Measurements from ENCODE around the gene N4BP2.
A peak's percentile ranks its signal among the peaks of the same experiment; 100 is the strongest.
"Not testable (repeated sequence)": the region's sequence is repeated elsewhere in the genome, so short reads cannot be mapped to it uniquely, and the experiment has no call there.

The N4BP2 gene

GRCh38 chr4:40093400-40093799 lies 36.8 kb downstream of the N4BP2 start:
- DNase-seq, result not testable (repeated sequence)

- DNase-seq, result no peak
These were observed 42.4 kb downstream of the N4BP2 start for GRCh38 chr4:40099010-40099409.

GRCh38 chr4:40107150-40107549 lies 50.5 kb downstream of the N4BP2 start:
- not testable (repeated sequence) for DNase-seq

- no peak for DNase-seq
These were observed 55.6 kb downstream of the N4BP2 start for GRCh38 chr4:40112027-40112792.

- no peak for DNase-seq
These were observed 57.6 kb downstream of the N4BP2 start for GRCh38 chr4:40114206-40114605.

- DNase-seq, result no peak
These were observed 62.2 kb downstream of the N4BP2 start for GRCh38 chr4:40118861-40119260.

GRCh38 chr4:40119344-40119743 lies 62.7 kb downstream of the N4BP2 start:
- no peak for DNase-seq

GRCh38 chr4:40121515-40121914 lies 64.9 kb downstream of the N4BP2 start:
- peak; percentile 12 to 45 for DNase-seq

GRCh38 chr4:40122941-40123340 lies 66.3 kb downstream of the N4BP2 start:
- no peak for DNase-seq

- peak in 1 of 2 donors; percentile 56 for DNase-seq
These were observed 68.0 kb downstream of the N4BP2 start for GRCh38 chr4:40124690-40125089.

GRCh38 chr4:40130401-40131036 lies 73.9 kb downstream of the N4BP2 start:
- no peak for DNase-seq

GRCh38 chr4:40132816-40133215 lies 76.2 kb downstream of the N4BP2 start:
- DNase-seq, result no peak

- no peak for DNase-seq
These were observed 77.7 kb downstream of the N4BP2 start for GRCh38 chr4:40134206-40134917.

GRCh38 chr4:40136202-40136601 lies 79.6 kb downstream of the N4BP2 start:
- DNase-seq, result not testable (repeated sequence)

- DNase-seq, result no peak
These were observed 83.5 kb downstream of the N4BP2 start for GRCh38 chr4:40140196-40140595.

GRCh38 chr4:40140597-40140996 lies 83.9 kb downstream of the N4BP2 start:
- not testable (repeated sequence) for DNase-seq

- no peak for DNase-seq
These were observed 87.4 kb downstream of the N4BP2 start for GRCh38 chr4:40143926-40144508.

GRCh38 chr4:40144716-40145115 lies 88.1 kb downstream of the N4BP2 start:
- DNase-seq, result no peak

GRCh38 chr4:40147490-40147889 lies 90.8 kb downstream of the N4BP2 start:
- DNase-seq, result not testable (repeated sequence)

GRCh38 chr4:40149960-40150385 lies 93.3 kb downstream of the N4BP2 start:
- peak; percentile 84 to 89 for DNase-seq

GRCh38 chr4:40150932-40151331 lies 94.3 kb downstream of the N4BP2 start:
- no peak for DNase-seq

GRCh38 chr4:40152637-40153036 lies 96.0 kb downstream of the N4BP2 start:
- DNase-seq, result peak; percentile 63 to 66

- DNase-seq, result no peak
These were observed 100.8 kb downstream of the N4BP2 start for GRCh38 chr4:40157436-40157835.
